IPS-NIHi7 (cell line): ENCODE results near the gene TLE1.
"Not testable (repeated sequence)": the region's sequence is repeated elsewhere in the genome, so short reads cannot be mapped to it uniquely, and the experiment has no call there.

Source experiments
- DNase-seq: peaks from one replicate; pipeline ENCODE4 v3.0.0; 2012; ENCODE audit warnings: mixed read lengths; ENCODE audit errors: extremely low spot score

Gene TLE1

DNA sequence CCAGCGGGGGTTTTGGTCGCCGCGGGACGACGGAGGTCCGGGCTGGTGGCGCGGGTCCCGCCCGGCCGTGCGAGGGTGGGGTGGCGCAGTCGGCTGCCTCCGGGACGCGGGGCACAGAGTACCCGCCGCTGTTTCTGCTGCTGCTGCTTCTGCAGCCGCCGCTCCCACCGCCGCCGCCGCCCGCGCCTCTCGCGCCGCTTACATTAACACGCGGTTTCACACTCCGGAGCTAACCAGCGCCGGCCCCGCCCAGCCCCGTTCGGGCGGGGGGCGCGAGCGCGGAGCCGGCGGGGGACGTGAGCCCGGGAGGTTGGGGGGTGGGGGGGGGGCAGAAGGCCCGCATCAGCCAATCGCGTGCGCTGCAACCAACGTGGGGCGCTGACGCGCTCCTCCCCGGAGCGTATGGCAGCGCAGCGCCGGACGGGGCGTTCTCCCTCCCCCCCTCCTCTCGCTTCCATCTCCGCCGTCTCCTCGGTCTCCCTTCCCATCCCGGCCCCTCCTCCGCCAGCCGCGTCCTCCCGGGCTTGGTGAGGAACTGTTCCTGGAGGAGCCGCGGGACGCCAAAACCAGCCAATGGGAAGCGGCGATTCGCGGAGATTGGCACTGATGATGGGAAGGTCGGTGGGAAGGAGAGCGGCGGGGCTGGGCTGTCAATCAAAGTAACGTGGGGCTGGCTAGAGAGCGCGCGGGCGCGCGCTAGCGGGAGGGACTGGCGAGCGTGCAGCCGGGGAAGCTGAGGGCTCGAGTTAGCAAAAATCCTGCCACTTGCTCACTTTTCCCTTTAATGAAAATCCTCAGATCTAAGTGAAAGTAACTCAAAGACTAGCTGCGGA lies at the start of gene TLE1:
TSS of gene TLE1 (minus strand) at position 205 of the 833 bp plus-strand sequence. CDS start 1,307 bp downstream, outside the sequence.
- DNase-seq: peak; percentile 98

GRCh38 chr9:81737871-81738507 lies 48.6 kb upstream of the TLE1 start:
- no peak for DNase-seq

GRCh38 chr9:81730498-81730897 lies 41.2 kb upstream of the TLE1 start:
- DNase-seq: not testable (repeated sequence)

DNA sequence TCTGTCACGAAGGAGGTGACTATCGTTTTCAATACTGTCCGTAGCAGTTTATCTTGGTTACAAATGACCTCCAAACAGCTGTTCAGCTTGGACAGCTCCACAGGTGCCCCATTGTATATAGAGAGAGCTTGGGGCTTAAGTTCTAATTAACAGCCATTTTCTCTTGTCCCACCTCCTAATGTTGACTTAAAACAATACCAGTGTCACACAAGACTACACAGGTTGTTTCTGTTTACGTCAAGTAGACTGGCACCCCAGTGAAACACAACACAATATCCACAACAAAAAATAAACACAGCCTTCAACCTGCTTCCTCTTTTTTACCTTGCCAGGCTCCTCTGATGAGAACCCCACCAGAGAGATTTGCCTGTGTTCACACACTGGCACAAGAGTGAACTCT lies 39.8 kb upstream of the TLE1 start:
- DNase-seq: no peak

DNA sequence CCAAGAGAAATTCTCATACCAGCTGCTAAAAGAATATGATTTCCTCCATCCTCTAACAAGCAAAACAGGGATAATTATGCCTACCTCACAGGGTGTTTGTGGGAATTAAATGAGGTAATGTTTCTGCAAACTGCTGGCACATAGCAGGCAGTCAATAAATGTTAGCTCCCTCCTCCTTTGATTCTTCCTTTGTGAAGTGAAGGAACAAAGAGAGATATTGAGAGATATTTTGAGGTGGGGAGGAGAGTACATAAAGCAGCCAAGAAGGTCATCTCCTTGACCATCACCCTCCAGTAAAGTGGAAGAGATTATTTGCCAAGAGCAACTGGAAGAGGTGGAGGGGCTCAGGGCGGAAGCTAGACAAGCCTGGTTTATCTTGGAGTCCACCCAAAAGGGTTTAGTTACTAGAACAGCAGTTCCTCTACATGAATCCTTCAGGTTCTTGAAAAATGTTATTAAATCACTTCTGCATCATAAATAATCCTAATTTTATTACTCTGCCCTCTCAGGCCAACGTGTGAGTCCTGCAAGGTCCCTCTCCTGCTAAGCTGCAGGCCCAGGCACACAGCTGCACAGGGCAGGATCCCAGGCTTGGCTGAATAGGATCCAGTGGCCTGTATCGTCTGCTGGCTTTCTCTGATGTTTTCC lies 35.0 kb upstream of the TLE1 start:
- no peak for DNase-seq

DNA sequence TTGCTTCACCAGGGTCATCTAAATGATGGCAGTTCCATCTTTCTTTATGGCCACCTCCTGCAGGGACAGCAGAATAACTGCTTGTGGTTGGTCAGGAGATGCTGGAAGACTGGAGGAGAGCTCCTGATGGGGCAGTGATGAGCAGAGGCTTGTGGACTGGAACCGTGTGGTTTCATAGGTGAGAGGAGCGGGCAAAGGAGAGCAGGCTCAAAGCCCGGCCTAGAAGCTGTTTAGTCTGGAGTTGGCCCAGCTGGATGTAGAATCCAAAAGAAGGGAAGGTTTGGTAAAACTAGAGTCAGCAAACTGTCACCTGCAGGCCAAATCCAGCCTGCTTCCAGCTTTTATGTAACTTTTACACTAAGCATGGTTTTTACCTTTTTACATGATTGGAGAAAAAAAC lies 32.9 kb upstream of the TLE1 start:
- no peak for DNase-seq

DNA sequence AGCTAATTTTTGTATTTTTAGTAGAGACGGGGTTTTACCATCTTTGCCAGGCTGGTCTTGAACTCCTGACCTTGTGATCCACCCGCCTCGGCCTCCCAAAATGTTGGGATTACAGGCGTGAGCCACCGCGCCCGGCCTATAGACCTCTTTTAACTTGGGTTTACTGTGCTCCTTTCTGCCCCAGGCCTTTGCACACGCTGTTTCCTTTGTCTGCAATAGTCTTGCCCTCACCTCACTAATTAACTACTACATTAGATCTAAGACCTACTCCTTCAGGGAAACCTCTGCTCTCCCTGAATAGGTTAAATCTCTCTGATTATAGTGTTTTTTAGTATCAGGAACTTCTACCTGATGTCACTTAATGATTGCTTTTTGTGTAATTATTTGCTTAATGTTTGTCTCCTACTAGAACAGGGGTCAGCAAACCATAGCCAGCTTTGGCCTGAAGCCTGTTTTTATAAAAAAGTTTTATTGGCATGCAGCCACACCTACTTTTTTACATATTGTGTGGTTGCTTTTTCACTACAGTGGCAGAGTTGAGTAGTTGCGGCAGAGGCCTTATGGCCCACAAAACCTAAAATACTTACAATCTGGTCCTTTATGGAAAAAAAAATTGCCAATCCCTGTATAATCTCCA lies 31.2 kb upstream of the TLE1 start:
- DNase-seq: no peak

GRCh38 chr9:81719972-81720371 lies 30.6 kb upstream of the TLE1 start:
- no peak for DNase-seq

DNA sequence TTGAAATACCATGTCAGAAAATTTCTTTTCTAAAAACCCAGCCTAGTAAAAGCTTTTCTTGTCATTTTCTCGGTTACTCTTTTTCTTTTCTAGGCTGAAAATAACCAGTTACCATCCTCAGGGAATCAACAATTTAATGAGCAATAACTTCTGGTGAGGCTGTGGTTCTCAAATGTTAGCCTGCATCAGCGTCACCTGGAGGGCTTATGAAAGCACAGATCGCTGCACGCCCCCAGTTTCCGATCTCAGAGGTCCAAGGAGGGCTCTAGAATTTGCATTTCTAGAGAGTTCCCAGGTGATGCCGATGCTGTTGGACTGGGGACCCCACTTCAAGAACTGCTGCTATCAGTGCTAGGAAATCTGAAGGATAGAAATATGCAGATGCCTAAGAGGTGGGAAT lies 28.9 kb upstream of the TLE1 start:
- DNase-seq: no peak

- no peak for DNase-seq
Observed at GRCh38 chr9:81717747-81718077, 28.4 kb upstream of the TLE1 start.

GRCh38 chr9:81717061-81717746 lies 27.9 kb upstream of the TLE1 start:
- no peak for DNase-seq

DNA sequence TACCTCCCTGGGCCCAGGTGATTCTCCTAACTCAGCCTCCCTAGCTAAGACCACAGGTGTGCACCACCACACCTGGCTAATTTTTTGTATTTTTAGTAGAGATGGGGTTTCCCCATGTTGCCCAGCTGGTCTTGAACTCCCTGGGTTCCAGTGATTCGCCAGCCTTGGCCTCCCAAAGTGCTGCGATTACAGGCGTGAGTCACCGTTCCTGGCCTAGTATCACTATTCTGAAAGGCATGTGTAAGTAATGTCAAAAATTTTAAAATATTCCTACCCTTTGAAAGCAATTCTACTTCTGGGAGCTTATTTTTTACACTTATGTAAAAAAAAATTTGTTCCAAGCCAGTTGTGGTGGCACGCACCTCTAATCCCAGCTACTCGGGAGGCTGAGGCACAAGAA lies 27.1 kb upstream of the TLE1 start:
- no peak for DNase-seq

- DNase-seq: no peak
Observed at GRCh38 chr9:81705578-81705977, 16.2 kb upstream of the TLE1 start.

GRCh38 chr9:81694541-81694940 lies 5.2 kb upstream of the TLE1 start:
- DNase-seq: no peak

GRCh38 chr9:81693671-81694378 lies 4.5 kb upstream of the TLE1 start:
- no peak for DNase-seq

GRCh38 chr9:81690251-81690851 lies 1.0 kb upstream of the TLE1 start:
- no peak for DNase-seq

GRCh38 chr9:81689093-81689342 lies 329 bp downstream of the TLE1 start:
- not testable (repeated sequence) for DNase-seq

- DNase-seq: not testable (repeated sequence)
Observed at GRCh38 chr9:81688262-81689092, 870 bp downstream of the TLE1 start.

GRCh38 chr9:81687521-81688261 lies 1.7 kb downstream of the TLE1 start:
- peak; percentile 58 for DNase-seq
